Nephron (organoid): Measurements from ENCODE around the gene EIF4ENIF1.

Experiments
- H3K27ac Mint-ChIP-seq, 3 experiments: 2 replicates each; pipeline ENCODE4 v1.8.0; 2020; ENCODE audit warnings: mixed read lengths in 3 of 3, mild to moderate bottlenecking in 2 of 3, moderate library complexity in 1 of 3
- H3K27me3 Mint-ChIP-seq: 2 replicates; pipeline ENCODE4 v1.8.0; 2021; ENCODE audit warnings: low read depth, mild to moderate bottlenecking, moderate library complexity, mixed read lengths
- H3K36me3 Mint-ChIP-seq: 2 replicates; pipeline ENCODE4 v1.8.0; 2020; ENCODE audit warnings: low read depth, mixed read lengths
- H3K4me1 Mint-ChIP-seq: 2 replicates; pipeline ENCODE4 v1.8.0; 2020; ENCODE audit warnings: mixed read lengths
- H3K4me3 Mint-ChIP-seq, 3 experiments: 2 replicates each; pipeline ENCODE4 v1.8.0; 2020; ENCODE audit warnings: mild to moderate bottlenecking in 3 of 3, mixed read lengths in 3 of 3, moderate library complexity in 2 of 3
- H3K9me3 Mint-ChIP-seq: 2 replicates; pipeline ENCODE4 v1.8.0; 2020; ENCODE audit warnings: mixed read lengths
- TF ChIP-seq, protein P1 (sequence below), 3 experiments: fragments of 200-600 bp; sonication (generic); IDR thresholded peaks; one replicate each; pipeline ENCODE4 v1.5.0; 2021; ENCODE audit warnings: antibody characterized with exemption in 3 of 3; ENCODE audit not compliant: unreplicated experiment in 3 of 3

EIF4ENIF1 gene

GRCh38 chr22:31448382-31448781 is 41.3 kb downstream of the EIF4ENIF1 start:
- Mint-ChIP-seq H3K4me1 (peaks cover 8% of the 10 kb centered on the region), H3K27me3 (no peaks in the 10 kb centered on the region), H3K27ac (no peak overlapping the region), H3K9me3 (no peaks in the 10 kb centered on the region), H3K4me3 (no peak overlapping the region), H3K36me3 (peaks cover 62% of the 10 kb centered on the region)
- TF ChIP-seq, protein P1, sequence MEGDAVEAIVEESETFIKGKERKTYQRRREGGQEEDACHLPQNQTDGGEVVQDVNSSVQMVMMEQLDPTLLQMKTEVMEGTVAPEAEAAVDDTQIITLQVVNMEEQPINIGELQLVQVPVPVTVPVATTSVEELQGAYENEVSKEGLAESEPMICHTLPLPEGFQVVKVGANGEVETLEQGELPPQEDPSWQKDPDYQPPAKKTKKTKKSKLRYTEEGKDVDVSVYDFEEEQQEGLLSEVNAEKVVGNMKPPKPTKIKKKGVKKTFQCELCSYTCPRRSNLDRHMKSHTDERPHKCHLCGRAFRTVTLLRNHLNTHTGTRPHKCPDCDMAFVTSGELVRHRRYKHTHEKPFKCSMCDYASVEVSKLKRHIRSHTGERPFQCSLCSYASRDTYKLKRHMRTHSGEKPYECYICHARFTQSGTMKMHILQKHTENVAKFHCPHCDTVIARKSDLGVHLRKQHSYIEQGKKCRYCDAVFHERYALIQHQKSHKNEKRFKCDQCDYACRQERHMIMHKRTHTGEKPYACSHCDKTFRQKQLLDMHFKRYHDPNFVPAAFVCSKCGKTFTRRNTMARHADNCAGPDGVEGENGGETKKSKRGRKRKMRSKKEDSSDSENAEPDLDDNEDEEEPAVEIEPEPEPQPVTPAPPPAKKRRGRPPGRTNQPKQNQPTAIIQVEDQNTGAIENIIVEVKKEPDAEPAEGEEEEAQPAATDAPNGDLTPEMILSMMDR (IDR thresholded peaks at IDR 0.05; ENCODE audit: unreplicated experiment in 3 of 3) = no peak

GRCh38 chr22:31447337-31447736 is 42.3 kb downstream of the EIF4ENIF1 start:
- Mint-ChIP-seq H3K27ac (no peak overlapping the region), H3K4me3 (no peak overlapping the region), H3K4me1 (peaks cover 8% of the 10 kb centered on the region), H3K27me3 (no peaks in the 10 kb centered on the region), H3K9me3 (no peaks in the 10 kb centered on the region), H3K36me3 (peaks cover 62% of the 10 kb centered on the region)
- TF ChIP-seq, protein P1 (IDR thresholded peaks at IDR 0.05; ENCODE audit: unreplicated experiment in 3 of 3) = no peak

GRCh38 chr22:31446767-31447166 is 42.9 kb downstream of the EIF4ENIF1 start:
- no peak overlapping the region for H3K27ac Mint-ChIP-seq
- TF ChIP-seq, protein P1 (IDR thresholded peaks at IDR 0.05; ENCODE audit: unreplicated experiment in 3 of 3) = no peak
- no peak overlapping the region for H3K4me3 Mint-ChIP-seq
- H3K36me3 Mint-ChIP-seq = peaks cover 63% of the 10 kb centered on the region
- H3K27me3 Mint-ChIP-seq = no peaks in the 10 kb centered on the region
- peaks cover 8% of the 10 kb centered on the region for H3K4me1 Mint-ChIP-seq
- no peaks in the 10 kb centered on the region for H3K9me3 Mint-ChIP-seq

DNA sequence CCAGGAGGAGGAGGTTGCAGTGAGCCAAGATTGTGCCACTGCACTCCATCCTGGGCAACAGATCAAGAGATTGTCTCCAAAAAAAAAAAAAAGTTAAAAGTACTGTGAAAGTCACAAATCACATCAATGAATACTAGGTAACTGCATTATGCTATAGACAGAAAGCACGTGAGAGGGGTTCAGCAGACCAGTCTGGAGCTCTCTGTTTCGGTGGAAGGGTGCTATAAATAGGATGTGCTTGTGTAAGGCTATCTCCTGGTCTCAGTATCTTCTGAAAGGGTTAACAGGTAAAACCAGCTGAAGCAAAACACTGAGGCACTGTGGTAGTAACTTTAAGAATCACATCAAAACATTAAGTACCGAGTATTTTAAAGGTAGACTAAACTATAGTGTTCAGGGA is 43.4 kb downstream of the EIF4ENIF1 start:
- TF ChIP-seq, protein P1 (IDR thresholded peaks at IDR 0.05; ENCODE audit: unreplicated experiment in 3 of 3) = no peak
- H3K36me3 Mint-ChIP-seq = peaks cover 63% of the 10 kb centered on the region

DNA sequence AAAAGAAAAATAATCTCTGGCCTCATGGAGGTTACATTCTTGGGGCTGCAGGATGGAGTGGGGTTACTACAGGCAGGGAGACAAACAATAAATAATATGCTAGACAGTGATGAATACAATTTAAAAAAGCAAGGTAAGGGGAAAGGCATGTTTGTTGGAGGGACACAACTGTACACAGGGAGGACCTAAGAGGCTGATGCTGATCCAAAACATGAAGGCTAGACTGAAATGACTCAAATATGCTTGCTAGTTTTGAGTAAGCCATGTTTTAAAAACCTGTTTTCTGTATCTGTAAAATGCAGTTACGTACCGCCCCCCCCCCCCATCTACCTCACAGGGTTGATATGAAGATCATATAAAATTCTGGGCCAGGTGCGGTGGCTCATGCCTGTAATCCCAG is 44.0 kb downstream of the EIF4ENIF1 start:
- no peak overlapping the region for H3K27ac Mint-ChIP-seq
- no peaks in the 10 kb centered on the region for H3K9me3 Mint-ChIP-seq
- TF ChIP-seq, protein P1 (IDR thresholded peaks at IDR 0.05; ENCODE audit: unreplicated experiment in 3 of 3) = no peak
- H3K4me3 Mint-ChIP-seq = no peak overlapping the region
- peaks cover 8% of the 10 kb centered on the region for H3K4me1 Mint-ChIP-seq
- peaks cover 62% of the 10 kb centered on the region for H3K36me3 Mint-ChIP-seq
- H3K27me3 Mint-ChIP-seq = no peaks in the 10 kb centered on the region

More for the DNA sequence above, 43.4 kb downstream of the EIF4ENIF1 start:
- no peak overlapping the region for H3K27ac Mint-ChIP-seq
- peaks cover 8% of the 10 kb centered on the region for H3K4me1 Mint-ChIP-seq
- no peak overlapping the region for H3K4me3 Mint-ChIP-seq
- no peaks in the 10 kb centered on the region for H3K9me3 Mint-ChIP-seq
- no peaks in the 10 kb centered on the region for H3K27me3 Mint-ChIP-seq

- H3K4me1 Mint-ChIP-seq = peaks cover 5% of the 10 kb centered on the region
- H3K4me3 Mint-ChIP-seq = no peak overlapping the region
- TF ChIP-seq, protein P1 (IDR thresholded peaks at IDR 0.05; ENCODE audit: unreplicated experiment in 3 of 3) = no peak
- no peaks in the 10 kb centered on the region for H3K9me3 Mint-ChIP-seq
- H3K36me3 Mint-ChIP-seq = peaks cover 69% of the 10 kb centered on the region
- H3K27me3 Mint-ChIP-seq = no peaks in the 10 kb centered on the region
- H3K27ac Mint-ChIP-seq = no peak overlapping the region
Measured at GRCh38 chr22:31443516-31443915, 46.1 kb downstream of the EIF4ENIF1 start.
